ENCODE data around the gene NFKBIZ.

NFKBIZ gene

DNA sequence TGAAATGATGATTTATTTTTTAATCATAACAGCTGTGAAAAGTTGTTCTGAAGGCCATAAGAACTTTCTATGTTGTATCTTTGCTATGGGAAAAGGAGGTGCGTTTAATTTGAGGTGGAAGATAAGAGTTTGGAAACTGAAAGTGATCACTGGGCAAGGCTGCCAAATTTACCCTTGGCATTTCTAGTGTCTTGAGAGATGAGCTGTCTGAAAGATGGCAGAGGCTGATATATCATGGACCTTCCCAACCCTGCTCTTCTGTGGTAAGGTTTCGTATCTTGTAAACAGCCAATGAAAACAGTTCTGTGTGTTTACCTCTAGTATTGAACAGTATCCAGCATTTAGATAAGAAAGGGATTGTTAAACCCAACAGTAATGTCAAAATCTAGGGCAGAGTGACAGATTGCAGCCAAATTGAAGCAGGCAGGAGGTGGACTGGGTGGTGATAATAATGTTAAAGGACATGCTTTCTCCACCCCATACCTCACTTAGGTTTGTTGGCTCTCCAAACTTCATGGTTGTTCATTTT is 15.8 kb upstream of the NFKBIZ start:
- H3K4me3 ChIP-seq (ENCODE audit: low read depth, low read length): no peak overlapping the region
- TF ChIP-seq, protein P1, sequence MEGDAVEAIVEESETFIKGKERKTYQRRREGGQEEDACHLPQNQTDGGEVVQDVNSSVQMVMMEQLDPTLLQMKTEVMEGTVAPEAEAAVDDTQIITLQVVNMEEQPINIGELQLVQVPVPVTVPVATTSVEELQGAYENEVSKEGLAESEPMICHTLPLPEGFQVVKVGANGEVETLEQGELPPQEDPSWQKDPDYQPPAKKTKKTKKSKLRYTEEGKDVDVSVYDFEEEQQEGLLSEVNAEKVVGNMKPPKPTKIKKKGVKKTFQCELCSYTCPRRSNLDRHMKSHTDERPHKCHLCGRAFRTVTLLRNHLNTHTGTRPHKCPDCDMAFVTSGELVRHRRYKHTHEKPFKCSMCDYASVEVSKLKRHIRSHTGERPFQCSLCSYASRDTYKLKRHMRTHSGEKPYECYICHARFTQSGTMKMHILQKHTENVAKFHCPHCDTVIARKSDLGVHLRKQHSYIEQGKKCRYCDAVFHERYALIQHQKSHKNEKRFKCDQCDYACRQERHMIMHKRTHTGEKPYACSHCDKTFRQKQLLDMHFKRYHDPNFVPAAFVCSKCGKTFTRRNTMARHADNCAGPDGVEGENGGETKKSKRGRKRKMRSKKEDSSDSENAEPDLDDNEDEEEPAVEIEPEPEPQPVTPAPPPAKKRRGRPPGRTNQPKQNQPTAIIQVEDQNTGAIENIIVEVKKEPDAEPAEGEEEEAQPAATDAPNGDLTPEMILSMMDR (IDR thresholded peaks at IDR 0.05; ENCODE audit: borderline replicate concordance, insufficient read depth, low read depth, low read length): no peak

DNA sequence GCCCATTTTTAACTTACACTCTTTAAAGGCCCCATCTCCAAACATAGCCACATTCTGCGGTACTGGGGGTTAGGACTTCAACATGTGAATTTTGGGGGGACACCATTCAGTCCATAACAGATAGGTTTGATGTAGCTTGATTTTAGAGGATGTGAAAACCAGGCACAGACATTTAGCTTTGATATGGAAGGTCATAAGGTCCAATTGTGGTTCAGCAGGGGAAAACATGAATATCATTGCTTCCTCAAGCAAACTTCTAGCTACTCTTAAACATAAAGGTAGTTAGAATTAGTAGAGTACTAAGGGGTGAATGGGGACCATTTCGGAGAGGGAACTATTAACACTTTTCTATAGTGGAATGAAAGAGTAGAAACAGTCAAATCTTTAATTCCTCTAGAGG is 13.6 kb upstream of the NFKBIZ start:
- H3K4me3 ChIP-seq (ENCODE audit: low read depth, low read length): no peak overlapping the region
- TF ChIP-seq, protein P1 (IDR thresholded peaks at IDR 0.05; ENCODE audit: borderline replicate concordance, insufficient read depth, low read depth, low read length): no peak

DNA sequence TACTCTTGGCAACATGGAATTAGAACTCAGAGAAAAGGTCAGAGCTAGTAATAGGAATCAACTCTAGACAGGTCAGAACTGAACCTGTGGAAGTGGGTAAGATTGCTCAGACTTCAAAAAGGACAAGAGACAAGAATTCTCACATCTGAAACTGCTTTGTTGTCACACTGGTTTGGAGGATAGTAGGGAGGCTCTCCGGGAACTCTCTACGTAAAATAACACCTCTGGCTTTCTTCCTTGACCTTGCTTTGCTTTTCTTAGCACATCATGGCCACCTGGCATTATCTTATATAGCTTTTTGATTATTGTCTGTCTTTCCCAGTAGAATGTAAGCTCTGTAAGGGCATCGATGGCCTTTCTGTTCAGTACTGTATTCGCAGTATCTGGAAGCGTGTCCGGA is 13.2 kb upstream of the NFKBIZ start:
- TF ChIP-seq, protein P1 (IDR thresholded peaks at IDR 0.05; ENCODE audit: borderline replicate concordance, insufficient read depth, low read depth, low read length): no peak

DNA sequence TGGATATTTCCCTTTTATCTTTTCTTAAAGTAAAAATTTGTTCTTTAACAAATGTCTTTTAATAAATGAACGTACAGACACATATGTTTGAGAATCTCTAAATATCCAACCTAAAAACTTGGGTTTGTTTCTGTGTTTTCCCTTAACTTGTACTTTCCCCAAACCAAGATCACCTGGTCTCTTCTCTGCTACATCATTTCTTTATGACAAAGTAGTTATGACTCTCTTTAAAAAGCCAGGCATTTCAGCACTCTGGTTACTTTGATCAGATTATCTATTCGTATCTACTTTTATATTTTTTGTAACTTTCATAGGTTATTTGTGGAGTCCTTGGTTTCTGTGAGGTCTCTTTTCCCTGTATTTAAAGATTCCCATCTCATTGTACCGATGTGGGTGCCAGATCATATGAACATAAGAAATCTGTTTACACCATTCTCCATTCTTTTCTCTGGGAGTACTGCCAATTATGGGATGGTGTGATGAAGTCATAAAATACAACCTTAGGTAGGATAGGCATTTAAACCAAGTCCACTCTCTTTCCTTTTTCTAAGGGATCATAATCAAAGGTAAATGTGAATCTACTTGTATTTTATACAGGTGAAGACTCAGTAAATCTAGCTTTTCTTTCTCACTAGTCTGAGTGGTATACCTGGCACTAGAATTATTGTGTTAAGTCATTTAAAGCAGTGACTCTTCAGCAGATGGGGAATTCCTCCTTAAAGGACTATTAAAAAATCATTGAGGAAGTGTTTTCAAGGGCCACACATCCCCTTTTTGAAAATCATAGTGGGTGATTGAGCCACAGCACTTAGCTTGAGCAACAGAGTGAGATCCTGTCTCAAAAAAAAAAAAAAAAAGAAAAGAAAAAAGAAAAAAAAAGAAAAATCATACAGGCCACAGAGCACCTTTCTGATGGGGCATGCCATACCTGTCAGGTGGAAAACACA is 12.4 kb upstream of the NFKBIZ start:
- TF ChIP-seq, protein P1 (IDR thresholded peaks at IDR 0.05; ENCODE audit: borderline replicate concordance, insufficient read depth, low read depth, low read length): no peak

More for the DNA sequence above, 13.2 kb upstream of the NFKBIZ start:
- no peak overlapping the region for H3K4me3 ChIP-seq (ENCODE audit: low read depth, low read length)

DNA sequence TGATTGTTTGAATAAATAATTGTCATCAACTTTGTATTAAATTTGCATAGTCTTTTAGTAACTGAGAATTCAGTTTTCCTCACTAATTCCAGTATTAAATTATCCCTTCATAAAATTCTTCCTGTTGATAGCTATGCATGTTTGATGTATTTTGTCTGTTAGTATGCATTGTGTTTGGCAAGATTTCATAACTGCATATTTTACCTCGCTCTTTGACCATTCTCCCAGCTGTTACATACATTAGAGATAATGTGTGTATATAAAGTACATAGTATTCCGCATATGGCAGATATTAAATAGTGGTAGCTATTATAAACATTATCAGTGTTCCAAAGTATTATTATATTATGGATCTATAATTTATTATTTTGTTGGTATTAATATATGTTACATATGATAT is 10.6 kb upstream of the NFKBIZ start:
- TF ChIP-seq, protein P1 (IDR thresholded peaks at IDR 0.05; ENCODE audit: borderline replicate concordance, insufficient read depth, low read depth, low read length): no peak
- no peak overlapping the region for H3K4me3 ChIP-seq (ENCODE audit: low read depth, low read length)

More for the DNA sequence above, 12.4 kb upstream of the NFKBIZ start:
- H3K4me3 ChIP-seq (ENCODE audit: low read depth, low read length): no peak overlapping the region

DNA sequence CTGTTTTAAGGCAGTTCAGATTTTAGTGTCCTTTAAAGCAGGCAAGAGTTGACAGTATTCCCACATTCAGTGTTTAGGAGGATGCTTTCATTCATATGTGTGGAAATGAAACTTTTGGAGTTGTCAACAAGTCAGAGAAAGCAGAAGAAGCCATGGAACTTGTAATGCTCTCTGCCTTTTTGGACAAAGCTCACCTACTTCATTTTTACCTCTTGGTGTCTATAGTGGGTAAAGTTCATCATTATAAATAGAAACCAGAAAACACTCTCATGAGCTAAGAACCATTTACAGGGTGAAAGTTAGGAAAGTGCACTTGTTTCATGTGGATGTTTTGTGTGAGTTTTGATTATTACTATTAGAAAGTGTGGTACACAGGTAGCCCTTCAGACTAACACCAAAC is 9.2 kb upstream of the NFKBIZ start:
- H3K4me3 ChIP-seq (ENCODE audit: low read depth, low read length): no peak overlapping the region
- TF ChIP-seq, protein P1 (IDR thresholded peaks at IDR 0.05; ENCODE audit: borderline replicate concordance, insufficient read depth, low read depth, low read length): no peak

Measured in GM12875 (cell line).